ENCODE measurements around the gene UBR2.
"Not testable (repeated sequence)": the region's sequence is repeated elsewhere in the genome, so short reads cannot be mapped to it uniquely, and the experiment has no call there.

Gene UBR2

GRCh38 chr6:42550277-42550676 lies 13.6 kb upstream of the UBR2 start:
- no peak for DNase-seq
- in situ Hi-C loops (cut with HindIII; ENCODE audit: low pct_ligation_motif_present, low pct_unique_long_range_greater_than_20kb, low sequenced_read_pairs) = no loop called here

GRCh38 chr6:42551217-42551616 lies 12.6 kb upstream of the UBR2 start:
- DNase-seq = no peak
- in situ Hi-C loops (cut with HindIII; ENCODE audit: low pct_ligation_motif_present, low pct_unique_long_range_greater_than_20kb, low sequenced_read_pairs) = no loop called here

GRCh38 chr6:42552380-42552779 lies 11.4 kb upstream of the UBR2 start:
- no peak for DNase-seq
- in situ Hi-C loops (cut with HindIII; ENCODE audit: low pct_ligation_motif_present, low pct_unique_long_range_greater_than_20kb, low sequenced_read_pairs) = no loop called here

GRCh38 chr6:42555477-42556457 lies 8.1 kb upstream of the UBR2 start:
- no peak for DNase-seq
- in situ Hi-C loops (cut with HindIII; ENCODE audit: low pct_ligation_motif_present, low pct_unique_long_range_greater_than_20kb, low sequenced_read_pairs) = no loop called here

GRCh38 chr6:42556462-42556861 lies 7.4 kb upstream of the UBR2 start:
- DNase-seq = no peak
- in situ Hi-C loops (cut with HindIII; ENCODE audit: low pct_ligation_motif_present, low pct_unique_long_range_greater_than_20kb, low sequenced_read_pairs) = no loop called here

- DNase-seq; in situ Hi-C loops (cut with HindIII; ENCODE audit: low pct_ligation_motif_present, low pct_unique_long_range_greater_than_20kb, low sequenced_read_pairs): not testable (repeated sequence)
Measured at GRCh38 chr6:42559276-42559675, 4.6 kb upstream of the UBR2 start.

GRCh38 chr6:42561986-42562385 lies 1.8 kb upstream of the UBR2 start:
- in situ Hi-C loops (cut with HindIII; ENCODE audit: low pct_ligation_motif_present, low pct_unique_long_range_greater_than_20kb, low sequenced_read_pairs) = no loop called here
- no peak for DNase-seq

GRCh38 chr6:42562788-42563405 lies 932 bp upstream of the UBR2 start:
- in situ Hi-C loops (cut with HindIII; ENCODE audit: low pct_ligation_motif_present, low pct_unique_long_range_greater_than_20kb, low sequenced_read_pairs) = no loop called here
- DNase-seq = no peak

- in situ Hi-C loops (cut with HindIII; ENCODE audit: low pct_ligation_motif_present, low pct_unique_long_range_greater_than_20kb, low sequenced_read_pairs) = no loop called here
- DNase-seq = peak; percentile 37
Measured at GRCh38 chr6:42564506-42564825, 637 bp downstream of the UBR2 start.

- no peak for DNase-seq
- in situ Hi-C loops (cut with HindIII; ENCODE audit: low pct_ligation_motif_present, low pct_unique_long_range_greater_than_20kb, low sequenced_read_pairs) = no loop called here
Measured at GRCh38 chr6:42565823-42566613, 2.2 kb downstream of the UBR2 start.

- DNase-seq = no peak
- in situ Hi-C loops (cut with HindIII; ENCODE audit: low pct_ligation_motif_present, low pct_unique_long_range_greater_than_20kb, low sequenced_read_pairs) = no loop called here
Measured at GRCh38 chr6:42566614-42567208, 2.9 kb downstream of the UBR2 start.

- in situ Hi-C loops (cut with HindIII; ENCODE audit: low pct_ligation_motif_present, low pct_unique_long_range_greater_than_20kb, low sequenced_read_pairs) = not testable (repeated sequence)
Measured at GRCh38 chr6:42567237-42567636, 3.4 kb downstream of the UBR2 start.

GRCh38 chr6:42569102-42570028 lies 5.5 kb downstream of the UBR2 start:
- DNase-seq = peak; percentile 31
- in situ Hi-C loops (cut with HindIII; ENCODE audit: low pct_ligation_motif_present, low pct_unique_long_range_greater_than_20kb, low sequenced_read_pairs) = no loop called here

More at GRCh38 chr6:42567237-42567636, 3.4 kb downstream of the UBR2 start:
- not testable (repeated sequence) for DNase-seq

- in situ Hi-C loops (cut with HindIII; ENCODE audit: low pct_ligation_motif_present, low pct_unique_long_range_greater_than_20kb, low sequenced_read_pairs) = no loop called here
Measured at GRCh38 chr6:42571611-42572342, 7.9 kb downstream of the UBR2 start.

GRCh38 chr6:42572523-42572922 lies 8.7 kb downstream of the UBR2 start:
- in situ Hi-C loops (cut with HindIII; ENCODE audit: low pct_ligation_motif_present, low pct_unique_long_range_greater_than_20kb, low sequenced_read_pairs) = no loop called here
- peak; percentile 49 for DNase-seq

More at GRCh38 chr6:42571611-42572342, 7.9 kb downstream of the UBR2 start:
- DNase-seq = no peak

- DNase-seq; in situ Hi-C loops (cut with HindIII; ENCODE audit: low pct_ligation_motif_present, low pct_unique_long_range_greater_than_20kb, low sequenced_read_pairs): not testable (repeated sequence)
Measured at GRCh38 chr6:42576538-42576937, 12.7 kb downstream of the UBR2 start.

- no peak for DNase-seq
- in situ Hi-C loops (cut with HindIII; ENCODE audit: low pct_ligation_motif_present, low pct_unique_long_range_greater_than_20kb, low sequenced_read_pairs) = no loop called here
Measured at GRCh38 chr6:42598300-42598699, 34.5 kb downstream of the UBR2 start.

Measured in ACHN (cell line).